Measurements from ENCODE around the gene FBXO24. TPM values are rescaled to one million over a fixed set of nuclear protein-coding genes. Genes with fewer than 3 reads are reported as not detected.

The FBXO24 gene
- total and polyA plus RNA-seq, 9 of the 15 experiments (the other 6 are each of a cell fraction or from before 2014, with no cell fraction given): 0.17 to 0.95 (median 0.50) TPM

GRCh38 chr7:100629117-100629716 is 43.1 kb downstream of the FBXO24 start:
- Histone ChIP-seq H3K4me3 (no peak overlapping the region), H3K27ac (ENCODE audit: extremely low read depth, low read depth, low read length) (no peak overlapping the region), H3K27me3 (ENCODE audit: control insufficient read depth in 2 of 2, insufficient read depth in 2 of 2, low read length in 2 of 2) (no peaks in the 10 kb centered on the region), H3K9me1 (ENCODE audit: control insufficient read depth, insufficient read depth, low read length) (no peaks in the 10 kb centered on the region), H3K36me3 (ENCODE audit: control insufficient read depth, insufficient read depth, low read length) (peaks cover 83% of the 10 kb centered on the region), H3K9me3 (replicated peaks; ENCODE audit: control insufficient read depth, insufficient read depth, low read depth, low read length) (no peaks in the 10 kb centered on the region), H2AFZ (ENCODE audit: low read depth, low read length) (no peak overlapping the region), H3K79me2 (ENCODE audit: control insufficient read depth, insufficient read depth, low read length) (peaks cover 13% of the 10 kb centered on the region; the same call in 2 of the 3 replicates), H3K4me2 (ENCODE audit: insufficient read depth, low read length) (no peak overlapping the region), H4K20me1 (replicated peaks; ENCODE audit: control insufficient read depth, insufficient read depth, low read length) (peaks cover 6% of the 10 kb centered on the region), H3K4me1 (replicated peaks in 1 of 2; ENCODE audit: control insufficient read depth in 2 of 2, insufficient read depth in 2 of 2, low read length in 2 of 2) (peaks cover 11 to 43% of the 10 kb centered on the region in 2 experiments), H3K9ac (ENCODE audit: insufficient read depth in 1 of 2, low read depth in 2 of 2, low read length in 2 of 2) (no peak overlapping the region)
- ChIA-PET CTCF (ENCODE audit: low intra/inter-chr PET ratio) (interaction anchor here (1.2 kb wide), 1 partner anchor 62 kb away, joined by 6 read pairs; no protein-coding TSS in a partner anchor), POLR2A (interaction anchor here (0.6 to 3.5 kb wide), 12 partner anchors 10 to 285 kb away, joined by 3 to 22 read pairs (median 4); partner anchors contain the start of genes ACTL6B, GNB2 and MOSPD3)
- in situ Hi-C loops (cut with MboI) (no loop called here), intact Hi-C loops (cut with micrococcal nuclease) (loop anchor here (2.0 to 5.0 kb wide), 2 partner anchors 43 to 62 kb away; partner anchors contain the start of gene GNB2)
- 78% methylated on average over 11 of the region's 11 CpGs for WGBS (ENCODE audit: insufficient coverage, low coverage, missing lambda C conversion rate)
- ATAC-seq (peak; percentile 78), FAIRE-seq (peak; percentile 91), DNase-seq (ENCODE audit: extremely low read depth in 1 of 4, low spot score in 3 of 4) (peak; percentile 59 to 83 (median 72))
- BruUV-seq (replicated peaks): no TSS peak
- peak in 1 of 2 experiments; percentile 33; a peak in 1 of 4 replicates for TF ChIP-seq SIN3A (IDR thresholded peaks at IDR 0.05; ENCODE audit: borderline replicate concordance in 2 of 2, control insufficient read depth in 1 of 2, low read depth in 2 of 2, low read length in 2 of 2)
- 0 out of 2 replicates have a peak, but pooled peaks have one; percentile 26 for TF ChIP-seq CREM (IDR thresholded peaks at IDR 0.05; ENCODE audit: low read depth)
- TF ChIP-seq ZNF280B (CRISPR knock-in tag; IDR thresholded peaks at IDR 0.05): no peak
- TF ChIP-seq HDGF (IDR thresholded peaks at IDR 0.05): no peak
- 0 out of 2 replicates have a peak, but pooled peaks have one; percentile 55 for TF ChIP-seq MYNN (IDR thresholded peaks at IDR 0.05)
- TF ChIP-seq MYNN (CRISPR knock-in tag; IDR thresholded peaks at IDR 0.05): no peak
- TF ChIP-seq SP2 (IDR thresholded peaks at IDR 0.05; ENCODE audit: extremely low read depth, low read depth, low read length, poor library complexity, severe bottlenecking): no peak
- peak; percentile 56 for TF ChIP-seq POLR2G (IDR thresholded peaks at IDR 0.05; ENCODE audit: low read depth, low read length)
- TF ChIP-seq RCOR1 (IDR thresholded peaks at IDR 0.05; ENCODE audit: borderline replicate concordance in 1 of 2, low read depth in 2 of 2, low read length in 2 of 2): peak in 1 of 2 experiments; percentile 64; a peak in 1 of 4 replicates
- peak; percentile 67 for TF ChIP-seq CTBP1 (IDR thresholded peaks at IDR 0.05; ENCODE audit: borderline replicate concordance)
- TF ChIP-seq JUND (IDR thresholded peaks at IDR 0.05; ENCODE audit: borderline replicate concordance, low read depth, low read length): 0 out of 2 replicates have a peak, but pooled peaks have one; percentile 16
- TF ChIP-seq JUND (tag; IDR thresholded peaks at IDR 0.05; ENCODE audit: borderline replicate concordance, low read depth, low read length): no peak
- TF ChIP-seq MNT (conservative IDR thresholded peaks at IDR 0.05): peak in 1 of 2 experiments; percentile 23; a peak in 1 of 4 replicates
- TF ChIP-seq ZBTB33 (CRISPR knock-in tag; IDR thresholded peaks at IDR 0.05): peak; percentile 62
- TF ChIP-seq BCOR (IDR thresholded peaks at IDR 0.05): peak; percentile 13; the same call in 1 of the 2 replicates
